ENCODE data around the gene GGA2.

- TF ChIP-seq, protein P1, sequence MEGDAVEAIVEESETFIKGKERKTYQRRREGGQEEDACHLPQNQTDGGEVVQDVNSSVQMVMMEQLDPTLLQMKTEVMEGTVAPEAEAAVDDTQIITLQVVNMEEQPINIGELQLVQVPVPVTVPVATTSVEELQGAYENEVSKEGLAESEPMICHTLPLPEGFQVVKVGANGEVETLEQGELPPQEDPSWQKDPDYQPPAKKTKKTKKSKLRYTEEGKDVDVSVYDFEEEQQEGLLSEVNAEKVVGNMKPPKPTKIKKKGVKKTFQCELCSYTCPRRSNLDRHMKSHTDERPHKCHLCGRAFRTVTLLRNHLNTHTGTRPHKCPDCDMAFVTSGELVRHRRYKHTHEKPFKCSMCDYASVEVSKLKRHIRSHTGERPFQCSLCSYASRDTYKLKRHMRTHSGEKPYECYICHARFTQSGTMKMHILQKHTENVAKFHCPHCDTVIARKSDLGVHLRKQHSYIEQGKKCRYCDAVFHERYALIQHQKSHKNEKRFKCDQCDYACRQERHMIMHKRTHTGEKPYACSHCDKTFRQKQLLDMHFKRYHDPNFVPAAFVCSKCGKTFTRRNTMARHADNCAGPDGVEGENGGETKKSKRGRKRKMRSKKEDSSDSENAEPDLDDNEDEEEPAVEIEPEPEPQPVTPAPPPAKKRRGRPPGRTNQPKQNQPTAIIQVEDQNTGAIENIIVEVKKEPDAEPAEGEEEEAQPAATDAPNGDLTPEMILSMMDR (IDR thresholded peaks at IDR 0.05) = no peak
- TF ChIP-seq POLR2AphosphoS5 (IDR thresholded peaks at IDR 0.05) = no peak
- no peak for TF ChIP-seq POLR2A (IDR thresholded peaks at IDR 0.05)
- no peak for TF ChIP-seq EP300 (IDR thresholded peaks at IDR 0.05)
These were observed 27.5 kb downstream of the GGA2 start for GRCh38 chr16:23482778-23483177.

All from stomach (tissue), 4 donors.